GM12878 (cell line): ENCODE measurements around the gene AP2B1.

Experiments
- CTCF ChIP-seq, 3 experiments: IDR thresholded peaks in 2 of 3; conservative IDR thresholded peaks in 1 of 3; 2 replicates each; pipeline ENCODE4 v1.5.1; 2011; ENCODE audit warnings: low read depth in 3 of 3, low read length in 3 of 3, mild to moderate bottlenecking in 3 of 3, control low read depth in 2 of 3, moderate library complexity in 2 of 3, inconsistent platforms in 1 of 3, mixed read lengths in 1 of 3; ENCODE audit not compliant: control insufficient read depth in 2 of 3, insufficient read depth in 1 of 3; ENCODE audit errors: extremely low read depth in 1 of 3
- ELK1 ChIP-seq: IDR thresholded peaks from 2 replicates; pipeline ENCODE4 v1.6.1; 2012; ENCODE audit warnings: low read depth, low read length, improper control_type of control experiment
- MAX ChIP-seq: IDR thresholded peaks from 2 replicates; pipeline ENCODE4 v1.6.1; 2012; ENCODE audit warnings: low read depth, low read length, improper control_type of control experiment
- POLR2A ChIP-seq: IDR thresholded peaks from 2 replicates; pipeline ENCODE4 v1.6.1; 2011; ENCODE audit warnings: low read depth, mild to moderate bottlenecking, low read length
- SRF ChIP-seq, 2 experiments: IDR thresholded peaks; 2 replicates each; pipeline ENCODE4 v1.6.1; 2011; ENCODE audit warnings: low read depth in 2 of 2, low read length in 2 of 2, mild to moderate bottlenecking in 1 of 2, moderate library complexity in 1 of 2

- TF ChIP-seq ELK1, result no peak
- TF ChIP-seq CTCF (IDR thresholded peaks at IDR 0.05 in 2 of 3, conservative IDR thresholded peaks at IDR 0.05 in 1 of 3; ENCODE audit: control insufficient read depth in 2 of 3, extremely low read depth in 1 of 3, insufficient read depth in 1 of 3, low read depth in 3 of 3, low read length in 3 of 3), result no peak
- no peak for TF ChIP-seq POLR2A
- TF ChIP-seq SRF (IDR thresholded peaks at IDR 0.05; ENCODE audit: low read depth in 2 of 2, low read length in 2 of 2), result no peak
- TF ChIP-seq MAX, result no peak
Observed at GRCh38 chr17:35609831-35610230, 22.7 kb downstream of the AP2B1 start.
